GM08714 (cell line): ENCODE measurements around the gene NDRG4.
A peak's percentile ranks its signal among the peaks of the same experiment; 100 is the strongest.

Experiments used
- H3K4me3 ChIP-seq: fragments of 200-500 bp; sonication (Bioruptor generic); 2 replicates; pipeline ENCODE4 v1.5.1; 2014; ENCODE audit warnings: mild to moderate bottlenecking, low read length, inconsistent platforms
- ZNF274 ChIP-seq: IDR thresholded peaks from 2 replicates; pipeline ENCODE4 v1.6.1; 2012; ENCODE audit warnings: mild to moderate bottlenecking, low read depth, low read length

Gene NDRG4

GRCh38 chr16:58461640-58462039 is 38.3 kb upstream of the NDRG4 start:
- no peak for TF ChIP-seq ZNF274
- no peak overlapping the region for H3K4me3 ChIP-seq

- TF ChIP-seq ZNF274 = no peak
Observed at GRCh38 chr16:58462089-58462488, 37.9 kb upstream of the NDRG4 start.

GRCh38 chr16:58462499-58462996 is 37.4 kb upstream of the NDRG4 start:
- no peak for TF ChIP-seq ZNF274
- H3K4me3 ChIP-seq = no peak overlapping the region

More at GRCh38 chr16:58462089-58462488, 37.9 kb upstream of the NDRG4 start:
- no peak overlapping the region for H3K4me3 ChIP-seq

GRCh38 chr16:58462997-58463941 is 36.7 kb upstream of the NDRG4 start:
- no peak for TF ChIP-seq ZNF274
- H3K4me3 ChIP-seq = peak overlapping the region; percentile 17; the same call in 1 of the 2 replicates

- TF ChIP-seq ZNF274 = no peak
- peak overlapping the region; percentile 17; the same call in 1 of the 2 replicates for H3K4me3 ChIP-seq
Observed at GRCh38 chr16:58464047-58464915, 35.7 kb upstream of the NDRG4 start.

GRCh38 chr16:58464916-58465731 is 34.8 kb upstream of the NDRG4 start:
- H3K4me3 ChIP-seq = no peak overlapping the region
- TF ChIP-seq ZNF274 = no peak

- no peak for TF ChIP-seq ZNF274
- no peak overlapping the region for H3K4me3 ChIP-seq
Observed at GRCh38 chr16:58465817-58466216, 34.1 kb upstream of the NDRG4 start.

- H3K4me3 ChIP-seq = no peak overlapping the region
- TF ChIP-seq ZNF274 = no peak
Observed at GRCh38 chr16:58466396-58466795, 33.5 kb upstream of the NDRG4 start.

- TF ChIP-seq ZNF274 = no peak
- H3K4me3 ChIP-seq = no peak overlapping the region
Observed at GRCh38 chr16:58467905-58468304, 32.0 kb upstream of the NDRG4 start.

- TF ChIP-seq ZNF274 = no peak
- no peak overlapping the region for H3K4me3 ChIP-seq
Observed at GRCh38 chr16:58471209-58471975, 28.6 kb upstream of the NDRG4 start.

- H3K4me3 ChIP-seq = no peak overlapping the region
- TF ChIP-seq ZNF274 = no peak
Observed at GRCh38 chr16:58472266-58472665, 27.7 kb upstream of the NDRG4 start.

- no peak overlapping the region for H3K4me3 ChIP-seq
- no peak for TF ChIP-seq ZNF274
Observed at GRCh38 chr16:58472827-58473226, 27.1 kb upstream of the NDRG4 start.

GRCh38 chr16:58474296-58474695 is 25.6 kb upstream of the NDRG4 start:
- no peak for TF ChIP-seq ZNF274
- H3K4me3 ChIP-seq = no peak overlapping the region

- TF ChIP-seq ZNF274 = no peak
- no peak overlapping the region for H3K4me3 ChIP-seq
Observed at GRCh38 chr16:58475091-58475619, 24.8 kb upstream of the NDRG4 start.
